NCI-H524 (cell line): ENCODE measurements around the gene PTGER3.
A peak's percentile ranks its signal among the peaks of the same experiment; 100 is the strongest.

ENCODE experiments used
- DNase-seq, 2 experiments: peaks; one replicate each; lab custom pipeline; 2025; lab: John Stamatoyannopoulos, UW

The PTGER3 gene

GRCh38 chr1:71049951-71050598, 2.5 kb upstream of the PTGER3 start:
- peak; percentile 7 to 74 for DNase-seq

- DNase-seq = peak; percentile 10 to 44
Observed at GRCh38 chr1:71046891-71047634, 553 bp downstream of the PTGER3 start.

GRCh38 chr1:71045463-71046028, 2.1 kb downstream of the PTGER3 start:
- DNase-seq = no peak

GRCh38 chr1:71044833-71045232, 2.8 kb downstream of the PTGER3 start:
- no peak for DNase-seq

GRCh38 chr1:71043065-71043464, 4.6 kb downstream of the PTGER3 start:
- DNase-seq = no peak

- no peak for DNase-seq
Observed at GRCh38 chr1:71041806-71042205, 5.8 kb downstream of the PTGER3 start.

GRCh38 chr1:71039661-71040262, 7.9 kb downstream of the PTGER3 start:
- DNase-seq = no peak

- no peak for DNase-seq
Observed at GRCh38 chr1:71038942-71039341, 8.7 kb downstream of the PTGER3 start.

- no peak for DNase-seq
Observed at GRCh38 chr1:71037829-71038620, 9.6 kb downstream of the PTGER3 start.

- DNase-seq = no peak
Observed at GRCh38 chr1:71037066-71037465, 10.6 kb downstream of the PTGER3 start.

GRCh38 chr1:71033136-71033535, 14.5 kb downstream of the PTGER3 start:
- no peak for DNase-seq

GRCh38 chr1:71031426-71031825, 16.2 kb downstream of the PTGER3 start:
- no peak for DNase-seq

- no peak for DNase-seq
Observed at GRCh38 chr1:71030026-71030425, 17.6 kb downstream of the PTGER3 start.

GRCh38 chr1:71028981-71029380, 18.6 kb downstream of the PTGER3 start:
- DNase-seq = no peak

- DNase-seq = no peak
Observed at GRCh38 chr1:71027991-71028390, 19.6 kb downstream of the PTGER3 start.

- DNase-seq = no peak
Observed at GRCh38 chr1:71026093-71026492, 21.5 kb downstream of the PTGER3 start.

- no peak for DNase-seq
Observed at GRCh38 chr1:71023515-71023914, 24.1 kb downstream of the PTGER3 start.

GRCh38 chr1:71019233-71019969, 28.2 kb downstream of the PTGER3 start:
- peak; percentile 54 to 72 for DNase-seq

GRCh38 chr1:71018791-71019190, 28.8 kb downstream of the PTGER3 start:
- no peak for DNase-seq

GRCh38 chr1:71015745-71016144, 31.9 kb downstream of the PTGER3 start:
- DNase-seq = no peak

GRCh38 chr1:71014178-71014579, 33.4 kb downstream of the PTGER3 start:
- DNase-seq = no peak
